Loucy (cell line): ENCODE data around the gene MFAP3L.

Experiments used
- EZH2phosphoT487 ChIP-seq: fragments of 200-600 bp; IDR thresholded peaks from 2 replicates; pipeline ENCODE4 v1.6.1; 2018; ENCODE audit warnings: antibody characterized with exemption, mild to moderate bottlenecking, moderate library complexity, borderline replicate concordance
- TF ChIP-seq, protein P1 (sequence below): fragments of 200-600 bp; sonication (generic); conservative IDR thresholded peaks from 2 replicates; pipeline ENCODE4 v1.5.1; 2014; ENCODE audit warnings: mild to moderate bottlenecking, antibody characterized with exemption, low read length

DNA sequence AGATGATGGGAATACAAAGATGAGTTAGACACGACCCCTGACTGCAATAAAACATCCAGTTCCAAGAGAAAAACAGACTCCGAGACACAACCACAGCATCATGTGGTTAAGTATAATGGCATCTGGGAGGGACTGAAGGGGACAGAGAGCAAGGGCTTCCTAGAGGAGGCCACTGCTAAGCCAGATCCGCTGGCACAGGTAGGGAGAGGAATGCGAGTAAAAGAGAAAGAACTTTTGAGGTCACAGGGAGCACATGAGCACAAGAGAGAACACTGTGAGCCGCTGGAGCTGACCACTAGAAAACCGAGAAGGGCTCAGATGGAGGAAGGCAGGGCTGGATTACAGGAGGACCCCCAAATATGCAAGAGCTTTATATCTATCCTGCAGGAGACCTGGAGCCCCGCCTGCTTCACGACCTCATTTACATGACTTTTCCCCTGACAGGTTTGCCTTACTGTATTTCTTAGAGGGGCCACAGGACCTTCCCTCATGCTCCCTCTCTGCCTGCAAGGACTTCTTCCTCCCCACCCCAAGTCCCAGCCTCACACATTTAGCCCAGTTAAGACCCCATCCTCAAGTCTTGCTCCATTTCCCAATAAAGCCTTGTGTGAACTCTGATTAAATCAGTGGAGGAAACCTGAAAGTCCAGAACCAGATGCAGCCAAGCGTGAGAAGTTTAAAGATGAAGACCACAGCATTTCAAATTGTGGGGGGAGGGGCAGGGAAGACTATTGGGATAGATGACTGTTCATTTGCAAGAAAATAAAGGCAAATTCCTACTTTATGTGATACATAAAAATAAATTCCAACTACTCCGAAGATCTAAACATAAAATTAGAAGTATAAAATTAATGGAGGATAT, 29.6 kb downstream of the MFAP3L start:
- TF ChIP-seq, protein P1, sequence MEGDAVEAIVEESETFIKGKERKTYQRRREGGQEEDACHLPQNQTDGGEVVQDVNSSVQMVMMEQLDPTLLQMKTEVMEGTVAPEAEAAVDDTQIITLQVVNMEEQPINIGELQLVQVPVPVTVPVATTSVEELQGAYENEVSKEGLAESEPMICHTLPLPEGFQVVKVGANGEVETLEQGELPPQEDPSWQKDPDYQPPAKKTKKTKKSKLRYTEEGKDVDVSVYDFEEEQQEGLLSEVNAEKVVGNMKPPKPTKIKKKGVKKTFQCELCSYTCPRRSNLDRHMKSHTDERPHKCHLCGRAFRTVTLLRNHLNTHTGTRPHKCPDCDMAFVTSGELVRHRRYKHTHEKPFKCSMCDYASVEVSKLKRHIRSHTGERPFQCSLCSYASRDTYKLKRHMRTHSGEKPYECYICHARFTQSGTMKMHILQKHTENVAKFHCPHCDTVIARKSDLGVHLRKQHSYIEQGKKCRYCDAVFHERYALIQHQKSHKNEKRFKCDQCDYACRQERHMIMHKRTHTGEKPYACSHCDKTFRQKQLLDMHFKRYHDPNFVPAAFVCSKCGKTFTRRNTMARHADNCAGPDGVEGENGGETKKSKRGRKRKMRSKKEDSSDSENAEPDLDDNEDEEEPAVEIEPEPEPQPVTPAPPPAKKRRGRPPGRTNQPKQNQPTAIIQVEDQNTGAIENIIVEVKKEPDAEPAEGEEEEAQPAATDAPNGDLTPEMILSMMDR, result no peak
- TF ChIP-seq EZH2phosphoT487, result no peak
